SJCRH30 (cell line): Measurements from ENCODE around the gene ST8SIA2. TPM values are rescaled to one million over a fixed set of nuclear protein-coding genes. Genes with fewer than 3 reads are reported as not detected.
"Not testable (repeated sequence)": the region's sequence is repeated elsewhere in the genome, so short reads cannot be mapped to it uniquely, and the experiment has no call there.

ENCODE experiments used
- DNase-seq, 2 experiments: peaks; one replicate each; pipeline ENCODE4 v3.0.0-alpha.2; 2015 to 2020
- H3K27ac ChIP-seq: fragments of 250-450 bp; sonication (Bioruptor Pico); 2 replicates; pipeline ENCODE4 v1.5.1; 2020; ENCODE audit warnings: mild to moderate bottlenecking, moderate library complexity
- H3K27me3 ChIP-seq: fragments of 250-450 bp; sonication (Bioruptor Pico); 2 replicates; pipeline ENCODE4 v1.5.1; 2020; ENCODE audit warnings: mild to moderate bottlenecking, moderate library complexity
- H3K36me3 ChIP-seq: fragments of 250-450 bp; sonication (Bioruptor Pico); 2 replicates; pipeline ENCODE4 v1.5.1; 2020; ENCODE audit warnings: mild to moderate bottlenecking, moderate library complexity
- H3K4me1 ChIP-seq: fragments of 250-450 bp; sonication (Bioruptor Pico); 2 replicates; pipeline ENCODE4 v1.5.1; 2020; ENCODE audit warnings: mild to moderate bottlenecking, moderate library complexity
- H3K4me3 ChIP-seq: fragments of 250-450 bp; sonication (Bioruptor Pico); 2 replicates; pipeline ENCODE4 v1.5.1; 2020; ENCODE audit warnings: mild to moderate bottlenecking, moderate library complexity
- H3K9me3 ChIP-seq: fragments of 250-450 bp; sonication (Bioruptor Pico); replicated peaks from 2 replicates; pipeline ENCODE4 v1.5.1; 2020; ENCODE audit warnings: mild to moderate bottlenecking, moderate library complexity
- total RNA-seq: library from RNA; depleted of rRNA; stranded (reverse); fragments of >200 nt; shearing (Covaris generic); gene quantifications from 2 replicates; pipeline ENCODE4 v1.2.3, GENCODE V29; 2014

The ST8SIA2 gene
- total RNA-seq, 1 experiment from 2014 or later, result 2.1 TPM

GRCh38 chr15:92467245-92467644 lies 73.6 kb downstream of the ST8SIA2 start:
- no peaks in the 10 kb centered on the region for H3K36me3 ChIP-seq
- H3K27me3 ChIP-seq, result peaks cover 20% of the 10 kb centered on the region; the same call in 1 of the 2 replicates
- H3K9me3 ChIP-seq, result no peaks in the 10 kb centered on the region
- no peak for DNase-seq
- H3K27ac ChIP-seq, result no peak overlapping the region
- H3K4me3 ChIP-seq, result no peak overlapping the region
- no peaks in the 10 kb centered on the region for H3K4me1 ChIP-seq

DNA sequence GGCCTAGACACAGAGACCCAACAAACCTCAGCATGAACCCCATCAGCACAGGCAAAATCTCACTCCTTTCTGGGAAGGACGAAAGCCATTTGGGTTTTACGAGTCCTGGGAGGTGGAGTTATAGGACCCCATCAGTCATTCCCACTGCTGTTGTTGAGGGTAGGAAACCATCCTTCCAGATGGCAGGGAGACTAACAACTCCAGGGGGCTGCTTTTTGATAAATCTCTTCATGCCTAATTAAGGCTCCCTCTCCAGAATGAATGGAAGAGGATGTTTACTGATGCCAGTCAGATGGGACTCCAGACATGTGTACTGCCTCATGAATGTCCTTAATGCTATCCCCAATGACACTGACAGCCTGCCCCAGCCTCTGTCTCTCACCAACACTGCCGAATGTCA lies 75.3 kb downstream of the ST8SIA2 start:
- Histone ChIP-seq H3K36me3 (no peaks in the 10 kb centered on the region), H3K4me1 (no peaks in the 10 kb centered on the region), H3K27ac (no peak overlapping the region), H3K4me3 (no peak overlapping the region), H3K27me3 (peaks cover 30% of the 10 kb centered on the region), H3K9me3 (no peaks in the 10 kb centered on the region)
- DNase-seq, result no peak

DNA sequence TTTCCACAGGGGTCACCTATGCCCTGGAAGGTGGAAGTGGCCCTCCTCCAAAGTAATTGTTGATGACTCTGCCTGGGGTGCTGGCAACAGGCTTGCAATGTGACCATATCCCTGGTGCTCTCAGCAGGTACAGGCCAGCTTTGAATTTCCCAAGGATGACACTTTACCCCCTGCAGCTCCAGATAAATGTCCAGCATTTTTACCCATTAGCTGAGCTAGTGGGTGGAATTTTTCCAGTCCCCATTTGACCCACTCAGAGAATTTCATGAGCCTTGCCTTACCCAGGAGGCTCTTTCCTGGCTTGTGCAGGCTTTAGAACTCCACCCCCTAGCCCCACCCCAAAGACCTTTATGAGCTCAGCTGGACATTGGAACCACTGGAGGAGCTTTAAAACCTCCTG lies 77.6 kb downstream of the ST8SIA2 start:
- Histone ChIP-seq H3K4me3 (no peak overlapping the region), H3K27me3 (peaks cover 33% of the 10 kb centered on the region)

DNA sequence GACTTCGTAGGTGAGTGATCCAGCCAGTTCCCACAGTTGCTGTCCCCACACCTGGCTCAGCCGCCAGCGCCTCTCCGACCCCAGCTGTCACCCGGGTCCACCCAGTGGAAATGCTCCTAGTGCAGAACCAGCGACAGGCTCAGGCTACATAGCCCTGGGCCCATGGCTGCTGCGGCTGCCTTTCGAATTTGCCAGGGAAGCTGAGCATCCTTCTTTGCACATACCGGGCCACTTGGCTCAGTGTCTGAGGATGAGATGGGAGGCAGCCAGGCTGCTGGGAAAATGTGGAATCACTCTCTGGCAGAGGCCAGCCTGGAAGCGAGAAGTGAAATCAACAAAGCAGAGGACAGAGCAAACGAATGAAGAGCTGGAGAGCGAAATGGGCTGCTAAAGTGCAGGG lies 80.1 kb downstream of the ST8SIA2 start:
- no peak for DNase-seq
- no peak overlapping the region for H3K27ac ChIP-seq
- no peaks in the 10 kb centered on the region for H3K4me1 ChIP-seq
- no peak overlapping the region for H3K4me3 ChIP-seq
- H3K9me3 ChIP-seq, result no peaks in the 10 kb centered on the region
- H3K27me3 ChIP-seq, result peaks cover 27% of the 10 kb centered on the region
- no peaks in the 10 kb centered on the region for H3K36me3 ChIP-seq

More for the DNA sequence above, 77.6 kb downstream of the ST8SIA2 start:
- no peaks in the 10 kb centered on the region for H3K9me3 ChIP-seq
- no peak overlapping the region for H3K27ac ChIP-seq
- no peaks in the 10 kb centered on the region for H3K36me3 ChIP-seq
- DNase-seq, result no peak
- no peaks in the 10 kb centered on the region for H3K4me1 ChIP-seq

- H3K9me3 ChIP-seq, H3K4me3 ChIP-seq, H3K27ac ChIP-seq, H3K36me3 ChIP-seq, H3K27me3 ChIP-seq, DNase-seq, H3K4me1 ChIP-seq: not testable (repeated sequence)
Observed at GRCh38 chr15:92479730-92480129, 86.0 kb downstream of the ST8SIA2 start.

DNA sequence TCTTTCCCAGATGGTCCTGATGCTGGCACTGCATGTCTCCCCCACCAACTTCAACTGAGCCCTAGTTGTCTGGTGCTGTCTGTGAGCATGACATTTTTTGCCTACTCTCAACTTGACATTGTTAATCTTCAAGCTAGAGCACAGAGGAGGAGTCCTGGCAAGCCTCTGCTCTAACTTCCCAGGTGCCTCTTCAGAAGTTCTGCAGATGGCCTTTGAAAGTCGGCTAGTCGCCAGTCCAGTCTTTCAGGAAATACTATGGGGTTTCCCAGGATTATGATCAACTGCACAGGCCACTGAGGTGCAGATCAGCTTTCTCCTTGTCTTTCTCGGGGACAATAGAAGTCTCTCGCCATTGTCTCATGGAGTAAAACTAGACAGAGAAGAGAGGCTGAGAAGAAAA lies 86.7 kb downstream of the ST8SIA2 start:
- H3K27ac ChIP-seq, result no peak overlapping the region
- H3K27me3 ChIP-seq, result no peaks in the 10 kb centered on the region
- H3K4me1 ChIP-seq, result no peaks in the 10 kb centered on the region
- H3K4me3 ChIP-seq, result no peak overlapping the region
- H3K36me3 ChIP-seq, result no peaks in the 10 kb centered on the region
- no peaks in the 10 kb centered on the region for H3K9me3 ChIP-seq
- no peak for DNase-seq

- Histone ChIP-seq H3K27me3 (no peaks in the 10 kb centered on the region), H3K36me3 (no peaks in the 10 kb centered on the region), H3K4me1 (no peaks in the 10 kb centered on the region), H3K4me3 (no peak overlapping the region), H3K9me3 (peaks cover 9% of the 10 kb centered on the region), H3K27ac (no peak overlapping the region)
- no peak for DNase-seq
Observed at GRCh38 chr15:92485441-92485840, 91.8 kb downstream of the ST8SIA2 start.

DNA sequence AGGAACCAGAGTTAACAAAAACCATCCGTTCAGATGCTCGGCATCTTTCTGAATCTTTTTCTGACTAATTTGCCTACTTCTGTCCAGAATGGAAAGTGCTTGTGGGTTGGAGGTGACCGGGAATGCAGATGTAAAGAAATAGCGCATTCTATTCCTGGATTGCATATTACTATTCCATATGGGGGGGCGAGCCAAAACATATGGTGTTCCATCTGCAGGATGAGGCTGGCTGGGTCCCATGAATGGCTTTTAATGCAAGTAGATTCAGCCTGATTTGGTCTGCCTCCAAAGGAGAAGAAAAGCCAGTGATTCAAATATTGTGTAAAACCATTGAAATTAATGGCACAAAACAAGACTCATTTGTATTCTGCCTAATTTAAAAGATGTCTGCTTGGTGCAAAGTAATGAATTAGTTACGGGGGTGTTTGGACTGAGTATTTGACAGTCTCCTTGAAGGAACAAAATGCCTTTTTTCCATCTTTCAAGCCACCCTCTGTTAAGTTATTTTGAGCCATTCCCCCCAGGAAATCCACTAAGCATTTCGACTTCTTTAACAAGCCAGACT lies 99.0 kb downstream of the ST8SIA2 start:
- DNase-seq, result no peak
- H3K27ac ChIP-seq, result no peak overlapping the region

DNA sequence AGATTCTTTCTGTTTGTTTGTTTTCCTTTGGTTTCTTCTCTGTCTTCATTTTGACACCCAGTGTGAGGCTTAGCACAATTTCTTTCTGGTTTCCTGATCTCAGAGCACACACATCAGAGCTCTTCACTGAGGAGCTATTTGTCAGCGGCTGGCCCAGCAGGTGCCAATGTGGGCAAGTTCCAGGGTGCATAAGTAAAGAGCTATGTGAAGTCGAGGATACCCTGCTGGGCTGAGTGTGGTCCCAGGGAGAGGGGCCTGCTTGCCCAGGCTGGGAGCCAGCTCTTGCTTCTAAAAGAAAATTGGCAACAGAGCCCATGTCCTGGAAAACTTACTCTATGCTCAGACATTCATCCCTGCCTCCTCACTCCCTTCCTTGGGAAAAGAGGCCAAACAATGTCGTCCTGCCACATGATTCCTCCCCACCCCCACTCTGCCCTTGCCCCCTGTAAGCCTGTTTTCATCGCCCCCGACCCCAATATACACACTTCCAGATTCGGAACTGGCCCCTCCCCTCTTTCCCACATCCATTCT lies 101.2 kb downstream of the ST8SIA2 start:
- no peak overlapping the region for H3K4me3 ChIP-seq
- H3K27me3 ChIP-seq, result peaks cover 11% of the 10 kb centered on the region; the same call in 1 of the 2 replicates
- 0 out of 2 replicates have a peak, but pooled peaks cover 3% of the 10 kb centered on the region for H3K9me3 ChIP-seq
- no peaks in the 10 kb centered on the region for H3K4me1 ChIP-seq
- no peak for DNase-seq
- H3K27ac ChIP-seq, result no peak overlapping the region
- no peaks in the 10 kb centered on the region for H3K36me3 ChIP-seq

More for the DNA sequence above, 99.0 kb downstream of the ST8SIA2 start:
- Histone ChIP-seq H3K4me1 (no peaks in the 10 kb centered on the region), H3K27me3 (peaks cover 10% of the 10 kb centered on the region; the same call in 1 of the 2 replicates), H3K4me3 (no peak overlapping the region), H3K9me3 (peaks cover 9% of the 10 kb centered on the region; the same call in 1 of the 2 replicates), H3K36me3 (no peaks in the 10 kb centered on the region)

DNA sequence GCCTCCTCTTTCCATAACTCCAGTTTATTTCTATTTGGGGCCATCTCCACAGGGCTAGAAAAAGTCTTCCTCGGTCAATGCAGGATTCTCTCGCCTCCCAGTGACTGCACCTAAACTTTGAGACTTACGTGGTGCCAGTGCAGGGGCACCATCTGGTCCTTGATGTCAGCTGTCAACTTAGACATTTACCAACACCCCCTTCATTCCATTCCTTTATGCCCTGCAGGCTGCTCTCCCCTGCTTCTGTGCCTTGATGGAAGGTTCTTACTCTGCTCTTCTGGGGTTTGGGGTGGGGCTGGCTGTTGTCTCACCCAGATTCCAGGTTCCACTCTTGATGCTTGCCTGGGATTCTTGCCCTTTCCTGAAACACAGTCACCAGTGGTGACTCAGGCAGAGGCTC lies 101.8 kb downstream of the ST8SIA2 start:
- 0 out of 2 replicates have a peak, but pooled peaks cover 3% of the 10 kb centered on the region for H3K9me3 ChIP-seq
- peaks cover 12% of the 10 kb centered on the region; the same call in 1 of the 2 replicates for H3K27me3 ChIP-seq
- H3K36me3 ChIP-seq, result no peaks in the 10 kb centered on the region
- DNase-seq, result peak in 1 of 2 experiments; percentile 17
- no peak overlapping the region for H3K4me3 ChIP-seq
- H3K27ac ChIP-seq, result no peak overlapping the region
- no peaks in the 10 kb centered on the region for H3K4me1 ChIP-seq

DNA sequence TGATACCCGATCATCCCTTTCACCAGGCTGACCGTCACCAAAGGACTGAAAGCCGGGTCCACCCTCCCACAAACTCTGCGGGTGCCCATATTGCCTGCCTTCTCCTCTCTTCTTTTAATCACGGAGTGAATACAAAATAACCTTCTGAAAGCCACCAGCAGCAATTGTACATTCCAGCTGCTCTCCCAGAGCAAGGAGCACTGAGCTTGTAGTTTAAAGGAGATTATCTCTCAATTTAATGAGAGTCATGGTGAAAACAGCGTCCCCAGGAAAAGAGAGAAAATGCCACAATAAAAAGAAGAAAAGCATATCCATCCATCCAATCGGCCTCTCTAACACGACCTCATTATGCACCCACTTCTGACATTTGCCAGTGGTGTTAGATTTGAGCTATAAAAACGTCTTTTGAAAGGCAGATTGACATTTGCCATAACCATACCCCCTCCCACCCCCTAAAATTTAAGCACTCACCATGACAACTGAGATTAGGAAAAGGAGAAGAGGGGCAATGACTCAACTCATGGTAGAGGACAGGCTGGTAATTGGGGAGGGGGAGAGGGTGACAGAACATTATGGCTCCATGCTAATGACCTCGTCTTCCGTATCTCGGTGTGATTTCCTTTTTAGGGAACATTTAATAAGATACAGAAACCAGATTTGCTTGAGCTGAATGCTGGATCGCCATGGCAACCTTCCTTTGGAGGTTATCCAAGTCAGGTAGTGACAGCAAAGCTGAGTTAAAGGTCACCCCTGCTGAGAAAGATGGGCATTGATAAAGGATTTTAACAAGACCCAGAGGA lies 106.2 kb downstream of the ST8SIA2 start:
- H3K4me3 ChIP-seq, result no peak overlapping the region
- DNase-seq, result no peak
- H3K4me1 ChIP-seq, result no peaks in the 10 kb centered on the region
- no peak overlapping the region for H3K27ac ChIP-seq
- H3K27me3 ChIP-seq, result peaks cover 17% of the 10 kb centered on the region; the same call in 1 of the 2 replicates
- 0 out of 2 replicates have a peak, but pooled peaks cover 3% of the 10 kb centered on the region for H3K9me3 ChIP-seq
- no peaks in the 10 kb centered on the region for H3K36me3 ChIP-seq

DNA sequence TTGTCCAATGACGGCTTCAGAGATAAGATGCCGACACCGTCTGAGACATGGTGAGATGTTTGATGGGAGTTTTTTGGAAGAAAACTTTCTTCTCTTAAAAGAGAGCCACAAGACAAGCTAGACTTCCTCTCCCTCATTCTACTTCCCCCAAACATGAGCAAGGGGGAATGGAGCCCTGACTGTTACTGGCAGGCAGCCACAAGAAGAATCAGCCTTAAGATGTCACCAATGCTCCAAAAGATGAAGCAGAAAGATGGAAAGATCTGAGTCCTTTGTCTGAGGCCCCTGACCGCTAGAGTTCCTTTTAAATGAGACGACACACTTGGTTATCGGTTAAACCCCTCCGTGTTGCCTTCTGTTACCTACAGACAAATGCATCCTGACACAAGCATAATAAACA lies 108.7 kb downstream of the ST8SIA2 start:
- no peaks in the 10 kb centered on the region for H3K36me3 ChIP-seq
- H3K4me3 ChIP-seq, result no peak overlapping the region
- peaks cover 11% of the 10 kb centered on the region; the same call in 1 of the 2 replicates for H3K27me3 ChIP-seq
- H3K4me1 ChIP-seq, result no peaks in the 10 kb centered on the region
- no peak overlapping the region for H3K27ac ChIP-seq
- H3K9me3 ChIP-seq, result peaks cover 3% of the 10 kb centered on the region; the same call in 1 of the 2 replicates
- DNase-seq, result no peak

- Histone ChIP-seq H3K4me1 (no peaks in the 10 kb centered on the region), H3K36me3 (no peaks in the 10 kb centered on the region), H3K27ac (no peak overlapping the region), H3K4me3 (no peak overlapping the region), H3K27me3 (peaks cover 6% of the 10 kb centered on the region; the same call in 1 of the 2 replicates), H3K9me3 (no peaks in the 10 kb centered on the region; the same call in 1 of the 2 replicates)
- DNase-seq, result no peak
Observed at GRCh38 chr15:92502930-92503857, 109.5 kb downstream of the ST8SIA2 start.

- peaks cover 6% of the 10 kb centered on the region; the same call in 1 of the 2 replicates for H3K27me3 ChIP-seq
- no peaks in the 10 kb centered on the region for H3K36me3 ChIP-seq
- H3K9me3 ChIP-seq, result no peaks in the 10 kb centered on the region; the same call in 1 of the 2 replicates
- no peak overlapping the region for H3K27ac ChIP-seq
- H3K4me3 ChIP-seq, result no peak overlapping the region
- no peak for DNase-seq
- H3K4me1 ChIP-seq, result no peaks in the 10 kb centered on the region
Observed at GRCh38 chr15:92503889-92504288, 110.2 kb downstream of the ST8SIA2 start.
